GM21576 (cell line): ENCODE results near the gene CRYZL1.
"Not testable (repeated sequence)": the region's sequence is repeated elsewhere in the genome, so short reads cannot be mapped to it uniquely, and the experiment has no call there.

ENCODE experiments used
- ATAC-seq: cut with Tn5 transposase; IDR thresholded peaks from one replicate; pipeline ENCODE4 v1.9.1; 2021; ENCODE audit warnings: mild to moderate bottlenecking, moderate library complexity; ENCODE audit not compliant: unreplicated experiment

Gene CRYZL1

GRCh38 chr21:33641352-33642026 lies at the start of gene CRYZL1:
CRYZL1 (minus strand) TSS chr21:33641741; CDS start chr21:33631551, 10,190 bp downstream.
- peak; percentile 80 for ATAC-seq

GRCh38 chr21:33690874-33691273 lies 49.3 kb upstream of the CRYZL1 start:
- ATAC-seq: no peak

GRCh38 chr21:33688353-33688752 lies 46.8 kb upstream of the CRYZL1 start:
- no peak for ATAC-seq

- ATAC-seq: no peak
Observed at GRCh38 chr21:33687634-33688033, 46.1 kb upstream of the CRYZL1 start.

GRCh38 chr21:33686386-33686785 lies 44.8 kb upstream of the CRYZL1 start:
- no peak for ATAC-seq

- no peak for ATAC-seq
Observed at GRCh38 chr21:33685613-33686197, 44.2 kb upstream of the CRYZL1 start.

GRCh38 chr21:33684923-33685560 lies 43.5 kb upstream of the CRYZL1 start:
- no peak for ATAC-seq

- ATAC-seq: no peak
Observed at GRCh38 chr21:33684068-33684467, 42.5 kb upstream of the CRYZL1 start.

GRCh38 chr21:33682992-33683627 lies 41.6 kb upstream of the CRYZL1 start:
- no peak for ATAC-seq

GRCh38 chr21:33680870-33681269 lies 39.3 kb upstream of the CRYZL1 start:
- ATAC-seq: no peak

- ATAC-seq: no peak
Observed at GRCh38 chr21:33677450-33677849, 35.9 kb upstream of the CRYZL1 start.

- ATAC-seq: not testable (repeated sequence)
Observed at GRCh38 chr21:33676666-33677065, 35.1 kb upstream of the CRYZL1 start.

- ATAC-seq: no peak
Observed at GRCh38 chr21:33674226-33674625, 32.7 kb upstream of the CRYZL1 start.

GRCh38 chr21:33673473-33673872 lies 31.9 kb upstream of the CRYZL1 start:
- ATAC-seq: no peak

GRCh38 chr21:33670076-33670978 lies 28.8 kb upstream of the CRYZL1 start:
- no peak for ATAC-seq

- ATAC-seq: no peak
Observed at GRCh38 chr21:33668620-33669019, 27.1 kb upstream of the CRYZL1 start.

GRCh38 chr21:33668180-33668579 lies 26.6 kb upstream of the CRYZL1 start:
- no peak for ATAC-seq

- no peak for ATAC-seq
Observed at GRCh38 chr21:33667636-33668035, 26.1 kb upstream of the CRYZL1 start.

GRCh38 chr21:33666153-33666552 lies 24.6 kb upstream of the CRYZL1 start:
- no peak for ATAC-seq

GRCh38 chr21:33664135-33664534 lies 22.6 kb upstream of the CRYZL1 start:
- no peak for ATAC-seq

GRCh38 chr21:33663241-33663640 lies 21.7 kb upstream of the CRYZL1 start:
- no peak for ATAC-seq
